HCT116 (cell line): ENCODE results near the gene PNLIPRP3. TPM values are rescaled to one million over a fixed set of nuclear protein-coding genes. Genes with fewer than 3 reads are reported as not detected.

Experiments
- ATAC-seq: fragments of 200-7000 bp; cut with Tn5 transposase; 2 replicates; pipeline ENCODE4 v1.9.1; 2020; ENCODE audit warnings: mild to moderate bottlenecking, moderate library complexity
- BruUV-seq: library from RNA; stranded (reverse); fragments of 400-500 nt; replicated peaks from 2 replicates; lab custom pipeline; 2021; lab: Mats Ljungman, UMichigan
- CTCF ChIA-PET: fragments of 300-600 bp; sonication (Branson Sonifier 250); formaldehyde crosslinking; loops from one replicate; lab custom pipeline; 2021; ENCODE audit warnings: antibody characterized with exemption; lab: Charles Lee
- POLR2A ChIA-PET: fragments of 300-600, 350-600 bp; sonication (Branson Sonifier 250); formaldehyde crosslinking; loops from one replicate; lab custom pipeline; 2021; ENCODE audit warnings: antibody characterized with exemption; lab: Charles Lee
- RAD21 ChIA-PET, 2 experiments: fragments of 300-600 bp; sonication (Branson Sonifier 250); formaldehyde crosslinking; loops; one replicate each; lab custom pipeline; 2023; ENCODE audit warnings: low total read pairs in 2 of 2; ENCODE audit not compliant: uncharacterized antibody in 2 of 2, unreplicated experiment in 2 of 2, low non-redundant PET in 1 of 2; lab: Charles Lee
- DNase-seq: peaks from one replicate; pipeline ENCODE4 v3.0.0-alpha.2; 2010; ENCODE audit warnings: low read depth, low spot score
- H2AFZ ChIP-seq: fragments of 200-600 bp; shearing (Covaris generic), sonication (generic); 2 replicates; pipeline ENCODE4 v1.6.1; 2017; ENCODE audit warnings: low read depth, mixed run types, mixed read lengths, antibody characterized with exemption, low read length; ENCODE audit not compliant: poor library complexity, severe bottlenecking
- H3K27ac ChIP-seq: 2 replicates; pipeline ENCODE4 v1.5.1; 2012; ENCODE audit warnings: low read depth, low read length
- H3K27me3 ChIP-seq: fragments of 200-600 bp; sonication (generic); 2 replicates; pipeline ENCODE4 v1.6.1; 2016; ENCODE audit warnings: mixed run types, low read length, mixed read lengths; ENCODE audit not compliant: insufficient read depth
- H3K36me3 ChIP-seq, 2 experiments: fragments of 200-500 bp in 1 of 2; fragments of 200-600 bp in 1 of 2; sonication (Bioruptor generic) in 1 of 2; sonication (generic) in 1 of 2; 2 replicates each; pipeline versions ENCODE4 v1.5.1 to v1.6.1; 2014 to 2016; ENCODE audit warnings: low read length in 2 of 2, inconsistent platforms in 1 of 2, mixed read lengths in 1 of 2, mixed run types in 1 of 2; ENCODE audit not compliant: insufficient read depth in 2 of 2, control insufficient read depth in 1 of 2
- H3K4me1 ChIP-seq, 2 experiments: fragments of 200-600 bp in 1 of 2; sonication (generic) in 1 of 2; 2 replicates each; pipeline versions ENCODE4 v1.5.1 to v1.6.1; 2012 to 2017; ENCODE audit warnings: low read length in 2 of 2, inconsistent platforms in 1 of 2, mild to moderate bottlenecking in 1 of 2, mixed read lengths in 1 of 2, mixed run types in 1 of 2, moderate library complexity in 1 of 2; ENCODE audit not compliant: insufficient read depth in 2 of 2, control insufficient read depth in 1 of 2
- H3K4me2 ChIP-seq: fragments of 200-600 bp; sonication (generic); 2 replicates; pipeline ENCODE4 v1.6.1; 2017; ENCODE audit warnings: mixed run types, low read length, mixed read lengths
- H3K4me3 ChIP-seq, 2 experiments: fragments of 200-600 bp in 1 of 2; sonication (generic) in 1 of 2; replicated peaks in 1 of 2; 2 replicates each; pipeline ENCODE4 v1.5.1; 2011 to 2016; ENCODE audit warnings: low read length in 2 of 2, control low read depth in 1 of 2, low read depth in 1 of 2, mild to moderate bottlenecking in 1 of 2, mixed read lengths in 1 of 2, mixed run types in 1 of 2
- H3K79me2 ChIP-seq: fragments of 200-600 bp; sonication (generic); 2 replicates; pipeline ENCODE4 v1.6.1; 2017; ENCODE audit warnings: mild to moderate bottlenecking, mixed run types, low read length, moderate library complexity, mixed read lengths; ENCODE audit not compliant: insufficient read depth
- H3K9ac ChIP-seq: fragments of 200-600 bp; sonication (generic); 2 replicates; pipeline ENCODE4 v1.6.1; 2016; ENCODE audit warnings: low read length, mixed read lengths
- H3K9me2 ChIP-seq: fragments of 200-600 bp; sonication (generic), shearing (Covaris generic); 2 replicates; pipeline ENCODE4 v1.6.1; 2017; ENCODE audit warnings: mixed run types, mild to moderate bottlenecking, moderate library complexity; ENCODE audit not compliant: insufficient read depth
- H3K9me3 ChIP-seq, 2 experiments: fragments of 200-500 bp in 1 of 2; fragments of 200-600 bp in 1 of 2; sonication (Bioruptor generic) in 1 of 2; sonication (generic) in 1 of 2; 2 replicates each; pipeline ENCODE4 v1.6.1; 2014 to 2017; ENCODE audit warnings: low read length in 2 of 2, mixed read lengths in 2 of 2, inconsistent platforms in 1 of 2, low read depth in 1 of 2, mild to moderate bottlenecking in 1 of 2, mixed run types in 1 of 2, moderate library complexity in 1 of 2; ENCODE audit not compliant: control insufficient read depth in 1 of 2, insufficient read depth in 1 of 2
- H4K20me1 ChIP-seq: fragments of 200-600 bp; sonication (generic), shearing (Covaris generic); 2 replicates; pipeline ENCODE4 v1.6.1; 2017; ENCODE audit warnings: mixed run types, mild to moderate bottlenecking, moderate library complexity; ENCODE audit not compliant: insufficient read depth
- CBX3 ChIP-seq: IDR thresholded peaks from 2 replicates; pipeline ENCODE4 v1.6.1; 2012; ENCODE audit warnings: low read depth
- CEBPB ChIP-seq: IDR thresholded peaks from 2 replicates; pipeline ENCODE4 v1.6.1; 2012; ENCODE audit warnings: low read depth
- EGR1 ChIP-seq: IDR thresholded peaks from 2 replicates; pipeline ENCODE4 v1.6.1; 2012; ENCODE audit warnings: low read depth
- ELF1 ChIP-seq: IDR thresholded peaks from 2 replicates; pipeline ENCODE4 v1.6.1; 2012; ENCODE audit warnings: low read depth, borderline replicate concordance
- EZH2 ChIP-seq: fragments of 200-600 bp; sonication (generic); IDR thresholded peaks from 2 replicates; pipeline ENCODE4 v1.6.1; 2017; ENCODE audit warnings: antibody characterized with exemption, mixed run types
- FOSL1 ChIP-seq: IDR thresholded peaks from 2 replicates; pipeline ENCODE4 v1.6.1; 2012; ENCODE audit warnings: low read depth
- JUND ChIP-seq: IDR thresholded peaks from 2 replicates; pipeline ENCODE4 v1.6.1; 2012
- POLR2A ChIP-seq: IDR thresholded peaks from 2 replicates; pipeline ENCODE4 v1.7.0; 2011; ENCODE audit warnings: borderline replicate concordance; ENCODE audit not compliant: insufficient read depth, insufficient read length; ENCODE audit errors: extremely low read depth
- POLR2AphosphoS5 ChIP-seq: IDR thresholded peaks from 2 replicates; pipeline ENCODE4 v1.6.1; 2011; ENCODE audit warnings: mild to moderate bottlenecking, low read depth, low read length, moderate library complexity
- RAD21 ChIP-seq: IDR thresholded peaks from 2 replicates; pipeline ENCODE4 v1.6.1; 2012; ENCODE audit warnings: low read depth, mild to moderate bottlenecking
- SIN3A ChIP-seq: IDR thresholded peaks from 2 replicates; pipeline ENCODE4 v1.6.1; 2012; ENCODE audit warnings: low read depth
- SP1 ChIP-seq: IDR thresholded peaks from 2 replicates; pipeline ENCODE4 v1.6.1; 2012; ENCODE audit warnings: low read depth
- TCF7L2 ChIP-seq: IDR thresholded peaks from 2 replicates; pipeline ENCODE4 v1.7.0; 2011; ENCODE audit warnings: borderline replicate concordance, inconsistent platforms; ENCODE audit not compliant: insufficient read depth, insufficient read length; ENCODE audit errors: extremely low read depth
- YY1 ChIP-seq: IDR thresholded peaks from 2 replicates; pipeline ENCODE4 v1.6.1; 2011; ENCODE audit warnings: low read length, low read depth, moderate library complexity, mild to moderate bottlenecking; ENCODE audit not compliant: insufficient replicate concordance; ENCODE audit errors: extremely low read depth
- ZBTB33 ChIP-seq: IDR thresholded peaks from 2 replicates; pipeline ENCODE4 v1.6.1; 2011; ENCODE audit warnings: mild to moderate bottlenecking, low read length, moderate library complexity; ENCODE audit not compliant: insufficient replicate concordance; ENCODE audit errors: extremely low read depth
- intact Hi-C: fragments of 100-400 bp; cut with micrococcal nuclease; formaldehyde crosslinking; loops from 2 replicates; pipeline ENCODE4 v1.10.0; 2022
- total RNA-seq: library from RNA; stranded (reverse); gene quantifications from one replicate; pipeline ENCODE4 v1.2.1, GENCODE V29; 2021; ENCODE audit not compliant: unreplicated experiment
- TF ChIP-seq, protein P1 (sequence below): IDR thresholded peaks from 2 replicates; pipeline ENCODE4 v1.6.1; 2012
- TF ChIP-seq, protein P2 (sequence below): IDR thresholded peaks from 2 replicates; pipeline ENCODE4 v1.6.1; 2012
- TF ChIP-seq, protein P3 (sequence below): IDR thresholded peaks from 2 replicates; pipeline ENCODE4 v1.6.1; 2012; ENCODE audit warnings: low read depth

The PNLIPRP3 gene
- total RNA-seq, 1 experiment from 2014 or later, result not detected

DNA sequence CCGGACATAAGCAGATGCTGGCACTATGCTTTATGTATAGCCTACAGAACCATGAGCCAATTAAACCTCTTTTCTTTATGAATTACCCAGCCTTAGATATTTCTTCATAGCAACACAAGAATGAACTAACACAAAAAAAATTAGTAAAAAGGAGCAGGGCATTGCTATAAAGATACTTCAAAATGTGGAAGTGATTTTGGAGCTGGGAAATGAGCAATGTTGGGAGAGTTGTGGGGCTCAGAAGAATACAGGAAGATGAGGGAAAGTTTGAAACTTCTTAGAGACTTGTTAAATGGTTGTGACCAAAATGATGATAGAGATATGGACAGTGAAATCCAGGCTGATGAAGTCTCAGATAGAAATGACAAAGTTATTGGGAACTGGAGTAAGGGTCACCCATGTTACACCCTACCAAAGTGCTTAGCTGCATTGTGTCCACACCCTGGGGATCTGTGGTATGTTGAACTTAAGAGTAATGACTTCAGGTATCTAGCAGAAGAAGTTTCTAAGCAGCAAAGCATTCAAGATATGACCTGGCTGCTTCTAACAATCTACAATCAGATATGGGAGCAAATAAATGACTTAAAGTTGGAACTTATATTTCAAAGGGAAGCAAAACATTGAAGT, 24.2 kb downstream of the PNLIPRP3 start (continued):
- TF ChIP-seq, protein P1, sequence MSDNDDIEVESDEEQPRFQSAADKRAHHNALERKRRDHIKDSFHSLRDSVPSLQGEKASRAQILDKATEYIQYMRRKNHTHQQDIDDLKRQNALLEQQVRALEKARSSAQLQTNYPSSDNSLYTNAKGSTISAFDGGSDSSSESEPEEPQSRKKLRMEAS, result no peak
- TF ChIP-seq CEBPB, result no peak

DNA sequence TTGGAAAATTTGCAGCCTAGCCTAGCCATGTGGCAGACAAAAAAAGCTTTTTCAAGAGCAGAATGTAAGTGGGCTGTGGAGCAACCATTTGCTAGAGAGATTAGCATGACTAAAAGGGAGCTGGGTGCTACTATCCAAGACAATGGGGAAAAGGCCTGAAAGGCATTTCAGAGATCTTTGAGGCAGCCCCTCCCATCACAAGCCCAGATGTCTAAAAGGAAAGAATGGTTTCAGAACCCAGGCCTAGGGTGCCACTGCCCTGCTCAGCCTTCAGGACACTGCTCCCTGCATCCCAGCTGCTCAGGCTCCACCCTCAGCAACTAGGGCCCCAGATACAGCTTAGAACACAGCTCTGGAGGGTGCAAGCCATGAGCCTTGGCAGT, 24.7 kb downstream of the PNLIPRP3 start:
- H3K9ac ChIP-seq, result no peak overlapping the region
- no peaks in the 10 kb centered on the region for H3K36me3 ChIP-seq
- ChIA-PET RAD21 (no interaction called here), CTCF (no interaction called here), POLR2A (no interaction called here)
- no peaks in the 10 kb centered on the region for H3K9me2 ChIP-seq
- H4K20me1 ChIP-seq, result no peaks in the 10 kb centered on the region
- intact Hi-C loops, result no loop called here
- H3K4me2 ChIP-seq, result no peak overlapping the region
- TF ChIP-seq YY1, result no peak
- TF ChIP-seq POLR2A, result no peak
- TF ChIP-seq FOSL1, result no peak
- TF ChIP-seq JUND, result no peak
- TF ChIP-seq CEBPB, result no peak
- TF ChIP-seq, protein P2, sequence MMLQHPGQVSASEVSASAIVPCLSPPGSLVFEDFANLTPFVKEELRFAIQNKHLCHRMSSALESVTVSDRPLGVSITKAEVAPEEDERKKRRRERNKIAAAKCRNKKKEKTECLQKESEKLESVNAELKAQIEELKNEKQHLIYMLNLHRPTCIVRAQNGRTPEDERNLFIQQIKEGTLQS, result no peak
- TF ChIP-seq POLR2AphosphoS5, result no peak
- no peak for TF ChIP-seq EGR1
- TF ChIP-seq, protein P1, result no peak
- TF ChIP-seq SP1, result no peak
- no peak for TF ChIP-seq EZH2
- no peak for TF ChIP-seq RAD21
- no peak for TF ChIP-seq ZBTB33
- no peak for TF ChIP-seq CBX3
- TF ChIP-seq, protein P3, sequence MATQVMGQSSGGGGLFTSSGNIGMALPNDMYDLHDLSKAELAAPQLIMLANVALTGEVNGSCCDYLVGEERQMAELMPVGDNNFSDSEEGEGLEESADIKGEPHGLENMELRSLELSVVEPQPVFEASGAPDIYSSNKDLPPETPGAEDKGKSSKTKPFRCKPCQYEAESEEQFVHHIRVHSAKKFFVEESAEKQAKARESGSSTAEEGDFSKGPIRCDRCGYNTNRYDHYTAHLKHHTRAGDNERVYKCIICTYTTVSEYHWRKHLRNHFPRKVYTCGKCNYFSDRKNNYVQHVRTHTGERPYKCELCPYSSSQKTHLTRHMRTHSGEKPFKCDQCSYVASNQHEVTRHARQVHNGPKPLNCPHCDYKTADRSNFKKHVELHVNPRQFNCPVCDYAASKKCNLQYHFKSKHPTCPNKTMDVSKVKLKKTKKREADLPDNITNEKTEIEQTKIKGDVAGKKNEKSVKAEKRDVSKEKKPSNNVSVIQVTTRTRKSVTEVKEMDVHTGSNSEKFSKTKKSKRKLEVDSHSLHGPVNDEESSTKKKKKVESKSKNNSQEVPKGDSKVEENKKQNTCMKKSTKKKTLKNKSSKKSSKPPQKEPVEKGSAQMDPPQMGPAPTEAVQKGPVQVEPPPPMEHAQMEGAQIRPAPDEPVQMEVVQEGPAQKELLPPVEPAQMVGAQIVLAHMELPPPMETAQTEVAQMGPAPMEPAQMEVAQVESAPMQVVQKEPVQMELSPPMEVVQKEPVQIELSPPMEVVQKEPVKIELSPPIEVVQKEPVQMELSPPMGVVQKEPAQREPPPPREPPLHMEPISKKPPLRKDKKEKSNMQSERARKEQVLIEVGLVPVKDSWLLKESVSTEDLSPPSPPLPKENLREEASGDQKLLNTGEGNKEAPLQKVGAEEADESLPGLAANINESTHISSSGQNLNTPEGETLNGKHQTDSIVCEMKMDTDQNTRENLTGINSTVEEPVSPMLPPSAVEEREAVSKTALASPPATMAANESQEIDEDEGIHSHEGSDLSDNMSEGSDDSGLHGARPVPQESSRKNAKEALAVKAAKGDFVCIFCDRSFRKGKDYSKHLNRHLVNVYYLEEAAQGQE, result no peak
- TF ChIP-seq TCF7L2, result no peak
- no peak for TF ChIP-seq SIN3A
- no peak for TF ChIP-seq ELF1
- no peak overlapping the region for H2AFZ ChIP-seq
- no peak for ATAC-seq
- no peaks in the 10 kb centered on the region for H3K4me1 ChIP-seq
- DNase-seq, result no peak
- no TSS peak for BruUV-seq
- H3K79me2 ChIP-seq, result no peaks in the 10 kb centered on the region
- no peak overlapping the region for H3K4me3 ChIP-seq
- H3K9me3 ChIP-seq, result no peaks in the 10 kb centered on the region
- H3K27ac ChIP-seq, result no peak overlapping the region
- H3K27me3 ChIP-seq, result peaks cover 44% of the 10 kb centered on the region
